Femur (tissue), 1 donor: ENCODE results near the gene AMDHD2.
A peak's percentile ranks its signal among the peaks of the same experiment; 100 is the strongest.
"Not testable (repeated sequence)": the region's sequence is repeated elsewhere in the genome, so short reads cannot be mapped to it uniquely, and the experiment has no call there.

ENCODE experiments used
- DNase-seq: peaks from one replicate; pipeline ENCODE4 v3.0.0-alpha.2; 2017

Gene AMDHD2

DNA sequence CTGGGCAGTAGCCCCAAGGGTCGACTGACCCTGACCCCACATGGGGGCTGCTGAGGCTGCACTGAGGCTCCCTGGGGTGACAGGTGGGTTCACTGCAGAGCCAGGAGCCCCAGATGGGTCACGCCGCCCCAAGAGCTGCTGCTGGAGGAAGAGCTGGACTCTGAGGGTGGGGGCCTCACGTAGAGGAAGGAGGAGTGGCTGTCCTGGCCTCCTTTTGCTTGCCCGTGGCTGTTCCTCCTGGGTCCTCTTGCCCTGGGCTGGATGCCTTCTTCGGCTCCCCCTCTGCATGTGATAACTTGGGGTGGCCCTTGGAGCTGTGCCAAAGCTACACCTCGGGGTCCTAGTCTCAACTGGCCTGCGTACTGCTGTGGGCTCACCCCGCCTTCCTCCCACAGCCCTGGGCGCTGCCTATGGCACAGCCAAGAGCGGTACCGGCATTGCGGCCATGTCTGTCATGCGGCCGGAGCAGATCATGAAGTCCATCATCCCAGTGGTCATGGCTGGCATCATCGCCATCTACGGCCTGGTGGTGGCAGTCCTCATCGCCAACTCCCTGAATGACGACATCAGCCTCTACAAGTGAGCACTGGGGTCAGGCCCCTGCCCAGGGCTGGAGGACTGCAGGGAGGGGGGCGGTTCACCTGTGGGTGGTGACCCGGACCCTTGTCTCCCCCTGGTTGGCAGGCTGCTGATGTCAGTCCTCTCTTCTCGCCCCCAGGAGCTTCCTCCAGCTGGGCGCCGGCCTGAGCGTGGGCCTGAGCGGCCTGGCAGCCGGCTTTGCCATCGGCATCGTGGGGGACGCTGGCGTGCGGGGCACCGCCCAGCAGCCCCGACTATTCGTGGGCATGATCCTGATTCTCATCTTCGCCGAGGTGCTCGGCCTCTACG lies 1.1 kb upstream of the AMDHD2 start:
- peak; percentile 54 for DNase-seq

DNA sequence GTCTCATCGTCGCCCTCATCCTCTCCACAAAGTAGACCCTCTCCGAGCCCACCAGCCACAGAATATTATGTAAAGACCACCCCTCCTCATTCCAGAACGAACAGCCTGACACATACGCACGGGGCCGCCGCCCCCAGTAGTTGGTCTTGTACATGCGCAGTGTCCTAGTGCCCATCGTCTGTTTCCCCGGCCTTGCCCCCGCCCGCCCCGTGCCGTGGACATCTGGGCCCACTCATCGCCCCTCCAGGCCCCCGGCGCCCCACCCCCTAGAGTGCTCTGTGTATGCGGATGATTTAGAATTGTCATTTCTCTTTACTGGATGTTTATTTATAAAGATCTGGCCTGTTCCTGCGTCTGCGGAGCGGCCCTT lies 475 bp upstream of the AMDHD2 start:
- DNase-seq = no peak

DNA sequence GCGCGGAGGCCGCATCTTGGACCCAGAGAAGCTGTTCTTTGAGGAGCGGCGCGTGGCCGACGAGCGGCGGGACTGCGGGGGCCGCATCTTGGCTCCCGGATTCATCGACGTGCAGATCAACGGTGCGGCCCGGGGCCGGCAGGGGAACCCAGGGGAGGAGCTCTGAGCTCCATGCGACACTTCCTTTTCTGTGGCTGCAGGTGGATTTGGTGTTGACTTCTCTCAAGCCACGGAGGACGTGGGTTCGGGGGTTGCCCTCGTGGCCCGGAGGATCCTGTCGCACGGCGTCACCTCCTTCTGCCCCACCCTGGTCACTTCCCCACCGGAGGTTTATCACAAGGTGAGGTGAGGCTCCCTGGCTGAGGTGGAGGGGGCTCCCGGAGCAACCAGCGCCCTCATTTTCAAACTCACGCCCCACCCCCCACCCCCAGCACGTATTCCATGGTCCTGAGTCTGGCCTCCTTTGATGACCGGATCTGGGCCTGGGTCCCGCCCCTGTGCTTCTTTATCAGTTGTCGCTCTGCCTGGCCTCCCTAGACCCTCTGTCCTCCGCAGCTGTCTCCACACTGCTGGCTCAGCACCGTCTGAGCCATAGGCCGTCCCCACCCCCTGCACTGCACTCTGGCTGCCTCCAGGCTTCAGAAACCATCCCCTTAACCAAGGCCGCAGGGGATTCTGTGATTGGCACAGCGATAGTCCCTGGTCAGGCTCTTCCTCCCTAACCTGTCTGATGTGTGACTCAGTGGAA lies 787 bp downstream of the AMDHD2 start:
- peak; percentile 46 for DNase-seq

DNA sequence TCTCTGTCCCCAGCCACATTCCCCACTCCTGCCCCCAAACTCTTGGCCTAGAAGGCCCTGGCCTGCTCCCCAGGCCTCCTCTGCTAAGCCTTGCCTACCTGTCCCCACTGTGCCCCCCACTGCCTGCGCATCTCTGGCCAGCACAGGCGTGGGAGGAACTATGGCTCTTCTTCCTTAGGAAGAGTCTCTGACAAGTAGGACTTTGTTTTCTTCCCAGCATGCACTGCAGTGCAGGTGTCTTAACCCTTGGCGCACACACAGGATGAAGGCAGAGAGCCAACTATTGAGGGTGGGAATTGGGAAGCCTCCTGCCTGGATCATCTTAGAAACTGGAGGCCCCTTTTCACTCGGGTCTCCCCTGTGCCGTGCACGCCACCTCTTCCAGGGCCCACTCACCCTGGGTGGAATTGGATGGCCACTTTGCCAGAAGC lies 3.6 kb downstream of the AMDHD2 start:
- DNase-seq = peak; percentile 18

DNA sequence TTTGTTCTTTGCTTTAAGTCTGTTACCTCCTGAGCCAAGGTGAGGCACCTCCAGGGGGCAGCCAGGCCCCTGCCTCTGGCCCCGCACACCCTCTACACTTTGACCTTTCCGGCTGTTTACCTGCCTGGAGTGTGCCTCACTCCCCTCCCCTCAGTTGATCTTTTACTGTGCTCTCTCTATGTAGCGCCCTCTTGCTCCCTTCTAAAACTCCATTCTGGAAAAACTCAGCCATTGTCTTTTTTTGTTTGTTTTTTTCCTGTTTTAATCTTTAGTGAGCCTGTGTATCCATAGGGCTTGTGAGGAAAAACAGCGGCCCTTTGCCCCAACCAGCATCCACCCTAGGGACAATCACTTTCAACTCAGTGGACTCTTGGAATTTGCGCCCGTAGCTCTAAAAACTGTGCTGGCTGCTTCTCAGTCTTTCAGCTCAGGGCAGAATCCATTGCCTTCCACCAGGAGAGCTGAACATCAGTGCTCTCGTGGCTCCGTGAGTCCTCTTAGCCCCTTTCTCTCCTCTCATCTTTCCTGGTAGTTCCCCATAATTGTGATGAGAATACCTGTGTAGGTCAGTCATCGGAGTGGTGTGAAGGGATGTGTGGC lies 4.3 kb downstream of the AMDHD2 start:
- no peak for DNase-seq

DNA sequence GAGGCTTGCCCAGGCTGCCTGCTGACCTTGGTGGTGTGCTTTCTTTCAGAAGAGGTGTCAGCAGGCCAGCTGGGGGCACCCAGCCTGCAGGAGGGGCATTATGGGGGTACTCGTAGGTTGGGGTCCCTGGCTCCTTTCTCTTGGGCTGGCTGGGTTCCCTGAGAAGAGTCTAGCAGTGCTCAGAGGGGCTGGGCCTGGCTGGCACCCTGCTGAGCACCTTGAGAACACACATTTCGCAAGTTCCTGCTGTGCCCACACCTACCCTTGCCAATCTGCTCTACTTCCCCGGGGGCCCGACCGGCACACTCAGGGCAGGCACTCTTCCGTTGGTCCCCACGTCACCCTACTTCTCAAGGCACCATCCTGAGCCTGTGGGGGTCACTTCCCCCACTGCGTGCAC lies 6.0 kb downstream of the AMDHD2 start:
- peak; percentile 24 for DNase-seq

DNA sequence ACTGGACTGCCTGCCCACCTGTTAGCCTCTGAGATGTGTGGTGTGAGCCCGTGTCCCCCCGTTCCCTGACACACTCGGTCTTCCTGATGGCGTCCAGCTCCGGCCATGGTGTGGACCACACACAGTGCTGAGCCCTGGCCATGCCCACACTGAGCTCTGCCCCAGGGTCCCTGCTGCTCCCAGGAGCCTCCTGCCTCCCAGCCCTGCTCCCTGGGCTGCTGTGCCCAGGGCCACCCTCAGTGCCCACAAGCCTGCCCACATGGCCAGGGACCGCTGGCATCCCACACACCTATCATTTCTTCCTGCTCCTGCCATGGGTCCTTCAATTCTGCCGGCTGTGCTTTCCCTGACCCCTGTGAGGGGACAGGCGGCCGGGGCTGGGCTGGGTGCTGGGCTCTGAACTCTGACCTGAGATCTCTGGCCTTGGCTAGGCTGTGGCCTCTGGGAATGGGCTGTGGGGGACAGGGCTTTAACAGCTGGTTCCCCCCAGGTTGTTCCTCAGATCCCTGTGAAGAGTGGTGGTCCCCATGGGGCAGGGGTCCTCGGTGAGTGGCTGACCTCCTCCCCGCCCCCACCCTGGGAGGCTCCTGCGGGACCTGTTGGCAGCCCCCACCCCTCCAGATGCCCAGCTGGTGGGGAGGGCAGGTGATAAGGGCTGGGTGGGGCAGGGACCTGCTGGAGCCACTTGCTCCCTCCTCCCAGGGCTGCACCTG lies 7.1 kb downstream of the AMDHD2 start:
- DNase-seq = no peak

DNA sequence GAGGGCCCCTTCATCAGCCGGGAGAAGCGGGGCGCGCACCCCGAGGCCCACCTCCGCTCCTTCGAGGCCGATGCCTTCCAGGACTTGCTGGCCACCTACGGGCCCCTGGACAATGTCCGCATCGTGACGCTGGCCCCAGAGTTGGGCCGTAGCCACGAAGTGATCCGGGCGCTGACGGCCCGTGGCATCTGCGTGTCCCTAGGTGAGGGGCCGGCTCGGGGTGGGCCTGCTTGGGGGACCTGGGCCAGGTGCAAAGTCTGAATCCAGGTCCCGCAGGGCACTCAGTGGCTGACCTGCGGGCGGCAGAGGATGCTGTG lies 7.6 kb downstream of the AMDHD2 start:
- DNase-seq = no peak

DNA sequence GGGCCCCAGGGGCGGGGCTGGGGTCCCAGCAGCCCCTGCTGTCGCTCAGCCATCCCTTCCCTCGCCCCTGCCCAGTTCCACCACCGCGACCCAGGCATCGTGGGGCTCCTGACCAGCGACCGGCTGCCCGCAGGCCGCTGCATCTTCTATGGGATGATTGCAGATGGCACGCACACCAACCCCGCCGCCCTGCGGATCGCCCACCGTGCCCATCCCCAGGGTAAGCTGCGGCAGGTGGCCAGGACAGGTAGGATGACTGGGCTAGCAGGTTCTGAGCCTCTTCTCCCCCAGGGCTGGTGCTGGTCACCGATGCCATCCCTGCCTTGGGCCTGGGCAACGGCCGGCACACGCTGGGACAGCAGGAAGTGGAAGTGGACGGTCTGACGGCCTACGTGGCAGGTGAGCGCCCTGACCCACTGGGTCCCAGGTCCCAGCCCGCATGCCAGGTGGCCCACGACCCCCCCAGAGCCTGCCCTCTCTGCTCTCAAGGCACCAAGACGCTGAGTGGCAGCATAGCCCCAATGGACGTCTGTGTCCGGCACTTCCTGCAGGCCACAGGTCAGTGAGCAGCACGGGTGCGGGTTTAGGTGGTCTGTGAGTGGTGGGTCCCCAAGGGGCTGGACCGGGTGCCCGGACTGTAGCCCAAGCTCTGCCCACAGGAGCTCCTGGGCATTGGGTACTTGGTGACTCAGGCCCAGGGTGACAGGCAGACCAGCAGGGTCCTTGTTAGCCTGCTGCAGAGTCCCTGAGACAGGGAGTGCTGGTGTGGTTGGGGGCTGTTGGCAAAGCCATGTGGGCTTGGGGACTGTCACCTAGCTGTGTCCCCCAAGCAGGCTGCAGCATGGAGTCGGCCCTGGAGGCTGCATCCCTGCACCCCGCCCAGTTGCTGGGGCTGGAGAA lies 8.2 kb downstream of the AMDHD2 start:
- DNase-seq = no peak

DNA sequence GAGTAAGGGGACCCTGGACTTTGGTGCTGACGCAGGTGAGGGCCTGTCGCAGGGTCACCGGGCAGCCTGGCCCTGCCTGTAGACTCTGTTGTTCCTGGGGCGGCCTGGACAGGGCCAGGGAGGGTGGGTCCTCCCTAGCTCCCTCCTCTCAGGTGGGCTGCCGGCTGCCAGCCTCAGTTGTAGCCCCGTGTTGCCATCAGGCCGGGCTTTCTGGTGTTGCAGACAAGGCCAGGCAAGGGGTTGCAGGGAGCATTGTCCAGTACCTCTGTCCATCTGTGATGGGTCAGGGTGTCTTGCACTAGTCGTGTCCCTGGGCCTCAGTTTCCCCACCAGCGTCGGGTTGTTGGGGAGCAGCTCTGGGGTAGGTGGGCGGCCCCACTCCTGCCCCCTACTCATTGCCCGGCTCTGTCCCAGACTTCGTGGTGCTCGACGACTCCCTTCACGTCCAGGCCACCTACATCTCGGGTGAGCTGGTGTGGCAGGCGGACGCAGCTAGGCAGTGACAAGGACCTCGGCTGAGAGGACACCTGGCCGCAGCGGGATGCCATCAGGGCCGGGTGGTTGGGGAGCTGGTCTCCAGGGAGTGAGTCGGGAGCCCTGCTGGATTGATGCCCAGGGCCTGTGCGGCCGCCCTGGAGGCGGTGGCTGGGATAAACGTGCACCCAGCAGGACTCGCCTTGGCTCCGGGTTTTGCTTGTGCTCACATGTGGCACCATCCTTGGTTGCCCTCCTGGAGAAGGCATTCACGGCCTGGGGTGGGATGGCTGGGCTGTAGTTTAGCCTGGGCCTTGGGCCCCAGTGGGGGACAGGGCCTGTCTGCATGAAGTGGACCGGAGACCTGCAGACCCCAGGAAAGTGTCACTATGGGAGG lies 9.1 kb downstream of the AMDHD2 start:
- peak; percentile 22 for DNase-seq

DNA sequence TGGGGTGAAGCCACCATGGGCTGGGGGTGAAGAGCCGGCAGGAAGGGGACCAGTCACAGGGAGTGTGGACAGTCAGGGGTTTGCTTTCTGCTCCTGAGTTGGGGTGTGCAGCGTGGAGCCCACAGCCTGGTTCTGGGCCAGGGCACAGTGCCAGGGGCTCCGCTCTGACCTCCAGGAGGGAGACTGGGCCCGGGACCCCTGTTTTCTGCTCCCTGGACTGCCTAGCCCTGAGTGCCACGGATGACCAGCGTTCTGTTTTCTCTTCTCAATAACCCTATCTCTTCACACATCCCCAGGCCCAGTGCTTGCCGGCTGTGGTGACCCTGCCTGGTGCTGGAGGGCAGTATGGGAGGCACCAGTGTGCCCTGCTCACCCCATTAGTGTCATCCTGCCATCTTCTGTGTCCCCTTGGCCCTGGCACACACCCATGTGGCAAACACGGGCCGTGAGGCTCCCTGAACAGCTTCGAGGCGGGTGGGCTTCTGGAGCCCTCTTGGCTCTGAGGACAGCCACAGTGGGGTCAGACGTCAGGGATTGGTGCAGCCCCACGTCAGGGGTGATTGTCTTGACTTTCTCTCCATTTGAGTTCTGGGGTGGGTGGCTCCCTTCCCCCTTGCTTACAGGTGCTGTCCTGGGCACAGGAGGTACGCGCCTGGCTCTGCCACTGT lies 9.9 kb downstream of the AMDHD2 start:
- peak; percentile 23 for DNase-seq

DNA sequence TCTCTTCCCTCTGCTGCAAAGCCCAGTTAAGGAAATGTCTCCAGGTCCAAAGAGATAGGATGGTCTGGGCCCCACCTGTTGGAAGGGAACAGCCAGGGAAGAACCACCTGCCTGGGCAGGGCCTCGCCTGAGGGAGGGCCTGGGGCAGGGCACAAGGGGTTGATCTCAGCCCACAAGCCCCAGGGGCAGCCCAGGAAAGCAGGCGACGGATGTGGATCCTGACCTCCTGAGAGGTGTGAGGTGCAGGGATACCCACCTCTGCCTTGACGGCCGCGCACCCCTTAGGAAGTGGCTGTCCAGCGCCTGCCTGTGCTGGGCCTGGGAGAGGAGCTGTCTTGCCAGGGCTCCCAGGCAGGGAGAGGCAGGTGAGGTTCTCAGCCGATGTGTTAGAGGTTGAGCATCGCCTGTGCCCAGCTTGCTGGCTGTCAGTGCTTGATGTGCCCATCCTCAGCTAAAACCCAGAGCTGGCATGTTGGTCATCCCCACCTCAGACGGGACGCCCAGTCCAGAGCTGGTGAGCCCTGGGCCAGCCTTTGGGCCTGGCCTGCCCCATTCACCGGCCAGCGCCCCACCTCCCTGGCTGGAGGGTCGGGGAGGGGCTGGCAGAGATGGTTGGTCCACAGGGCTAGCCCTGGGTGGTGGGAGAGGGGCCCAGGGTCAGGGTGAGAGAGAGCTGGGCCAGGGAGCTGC lies 10.6 kb downstream of the AMDHD2 start:
- peak; percentile 46 for DNase-seq

DNA sequence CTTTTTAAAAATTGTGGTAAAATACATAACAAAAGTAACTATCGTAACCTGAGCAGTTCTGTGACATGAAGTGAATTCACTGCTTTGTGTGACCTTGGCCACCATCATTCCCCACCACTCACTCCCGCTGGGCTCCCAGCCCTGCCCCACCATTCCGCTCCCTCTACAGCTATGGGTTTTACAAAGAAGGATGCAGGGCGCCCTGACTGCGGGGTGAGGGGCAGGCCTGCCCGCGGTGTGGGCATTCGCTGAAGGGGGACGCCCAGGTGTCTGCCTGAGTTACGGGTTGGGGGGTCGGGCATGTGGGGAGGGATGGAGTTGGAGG lies 11.2 kb downstream of the AMDHD2 start, which contains the start of gene CEMP1:
Gene CEMP1, minus strand, starts transcription at position 38 of the 325 bp plus-strand sequence. CDS start 335 bp downstream, outside the sequence.
- DNase-seq = no peak

DNA sequence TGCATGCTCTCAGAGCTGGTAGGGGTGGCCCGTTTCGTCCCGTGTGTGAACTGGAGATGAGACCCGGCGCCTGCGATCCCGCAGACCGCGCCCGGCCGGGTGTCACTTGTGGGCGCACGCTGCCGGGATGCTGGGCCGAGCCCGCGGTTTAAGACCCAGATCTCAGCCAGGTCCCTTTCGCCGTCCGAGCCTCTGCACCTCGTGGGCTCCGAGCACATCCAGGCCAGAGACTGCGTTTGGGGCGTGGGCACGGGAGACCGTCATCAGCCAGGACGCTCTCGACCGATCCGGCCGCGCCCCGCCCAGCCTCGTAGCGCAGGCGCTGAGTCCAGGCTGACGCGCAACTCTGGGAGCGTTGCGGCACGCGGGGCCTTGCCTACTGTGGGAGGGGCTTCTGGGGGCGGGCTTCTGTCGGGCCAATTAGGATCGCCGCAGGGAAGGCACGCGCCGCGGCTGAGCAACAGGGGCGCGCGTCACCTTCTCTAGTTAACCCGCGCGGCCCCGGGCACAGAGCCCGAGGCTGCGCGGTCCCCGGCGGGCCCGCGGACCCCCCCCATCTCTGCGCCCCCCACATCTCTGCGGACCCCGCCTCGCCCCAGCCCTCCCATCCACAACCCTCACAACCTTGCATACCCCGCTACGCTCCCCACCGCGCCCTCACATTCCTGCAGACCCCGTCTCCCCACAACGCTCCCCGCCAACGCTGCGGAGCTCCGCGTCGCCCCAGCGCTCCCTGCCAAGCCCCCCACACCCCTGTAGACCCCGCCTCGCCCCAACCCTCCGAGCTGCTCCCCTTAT lies 11.7 kb downstream of the AMDHD2 start:
- DNase-seq = peak; percentile 98

DNA sequence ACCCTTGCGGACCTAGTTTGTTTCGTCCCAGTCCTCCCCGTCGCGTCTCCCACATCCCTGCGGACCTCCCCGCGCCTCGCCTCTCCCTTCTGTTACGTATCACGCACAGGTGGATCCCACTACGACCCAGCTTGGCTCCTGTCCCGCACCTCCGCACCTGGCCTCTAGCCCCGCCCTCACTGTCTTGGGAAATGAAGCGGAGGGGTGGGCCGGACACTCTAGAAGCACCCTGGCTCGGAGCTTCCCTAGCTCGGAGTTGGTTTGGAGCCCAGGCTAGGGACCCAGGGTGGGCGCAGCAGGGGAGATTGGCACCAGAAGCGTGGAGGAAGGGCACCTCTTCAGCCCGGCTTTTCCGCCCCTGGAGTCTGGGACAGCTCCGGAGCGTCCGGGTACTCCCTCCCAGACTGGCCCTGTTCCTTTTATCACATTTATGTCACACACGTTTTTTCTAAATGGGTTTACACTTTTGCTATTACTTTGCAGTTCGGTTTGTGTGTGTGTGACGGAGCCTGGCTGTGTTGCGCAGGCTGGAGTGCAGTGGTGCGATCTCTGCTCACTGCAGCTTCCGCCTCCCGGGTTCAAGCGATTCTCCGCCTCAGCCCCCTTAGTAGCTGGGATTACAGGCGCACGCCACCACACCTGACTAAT lies 12.4 kb downstream of the AMDHD2 start:
- peak; percentile 80 for DNase-seq

DNA sequence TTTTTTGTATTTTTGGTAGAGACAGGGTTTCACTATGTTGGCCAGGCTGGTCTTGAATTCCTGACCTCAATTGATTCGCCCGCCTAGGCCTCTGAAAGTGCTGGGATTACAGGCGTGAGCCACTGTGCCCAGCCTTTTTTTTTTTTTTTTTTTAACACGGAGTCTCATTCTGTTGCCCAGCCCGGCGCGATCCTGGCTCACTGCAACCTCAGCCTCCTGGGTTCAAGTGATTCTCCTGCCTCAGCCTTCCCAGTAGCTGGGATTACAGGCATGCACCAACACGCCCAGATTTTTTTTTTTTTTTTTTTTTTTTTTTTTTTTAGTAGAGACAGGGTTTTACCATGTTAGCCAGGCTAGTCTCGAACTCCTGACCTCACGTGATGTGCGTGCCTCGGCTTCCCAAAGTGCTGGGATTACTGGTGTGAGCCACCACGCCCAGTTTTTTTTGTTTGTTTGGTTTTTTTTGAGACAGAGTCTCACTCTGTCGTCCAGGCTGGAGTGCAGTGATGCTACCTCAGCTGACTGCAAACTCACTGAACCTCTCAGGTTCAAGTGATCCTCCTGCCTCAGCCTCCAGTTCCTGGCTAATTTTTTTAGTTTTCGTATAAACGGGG lies 13.1 kb downstream of the AMDHD2 start:
- not testable (repeated sequence) for DNase-seq

DNA sequence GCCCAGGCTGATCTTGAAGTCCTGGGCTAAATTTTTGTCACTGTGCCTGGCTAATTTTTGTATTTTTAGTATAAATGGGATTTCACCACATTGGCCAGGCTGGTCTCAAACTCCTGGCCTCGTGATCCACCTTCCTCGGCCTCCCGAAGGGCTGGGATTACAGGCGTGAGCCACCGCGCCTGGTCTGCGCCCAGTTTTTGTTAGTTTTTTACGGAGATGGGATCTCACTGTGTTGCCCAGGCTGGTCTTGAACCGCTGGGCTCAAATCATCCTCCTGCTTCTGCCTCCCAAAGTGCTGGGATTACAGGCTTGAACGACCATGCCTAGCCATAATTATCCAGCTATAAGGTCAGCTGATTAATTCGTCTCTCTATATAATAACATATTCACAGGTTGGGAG lies 13.7 kb downstream of the AMDHD2 start:
- DNase-seq = no peak

DNA sequence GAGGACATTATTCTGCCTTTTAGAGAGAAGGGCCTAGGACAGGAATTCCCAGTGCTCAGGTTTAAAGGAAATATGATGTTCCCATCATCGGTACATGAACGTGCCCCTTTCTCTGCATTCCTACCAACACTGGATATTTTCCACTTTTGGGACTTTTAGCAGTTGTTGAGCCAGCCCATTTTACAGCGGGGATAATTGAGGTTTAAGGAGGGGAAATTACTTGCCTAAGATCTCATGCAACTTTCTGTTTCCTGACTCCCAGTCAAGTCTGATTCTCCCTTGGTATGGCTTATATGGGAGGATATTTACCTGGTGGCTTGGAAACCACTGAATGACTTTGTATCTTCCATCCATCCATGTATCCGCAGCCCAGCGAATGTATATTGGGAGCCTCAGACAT lies 14.2 kb downstream of the AMDHD2 start:
- DNase-seq = not testable (repeated sequence)
